Amniotic epithelial cell (primary cell): ENCODE data around the gene CRAMP1.
"Not testable (repeated sequence)": the region's sequence is repeated elsewhere in the genome, so short reads cannot be mapped to it uniquely, and the experiment has no call there.

Experiments
- DNase-seq: peaks from one replicate; pipeline ENCODE4 v3.0.0-alpha.2; 2010; ENCODE audit warnings: low read depth

The CRAMP1 gene

GRCh38 chr16:1612320-1613111 lies at the start of gene CRAMP1:
TSS of gene CRAMP1 (plus strand) at chr16:1612360. CDS start at chr16:1614640, 2,280 bp downstream.
- no peak for DNase-seq

GRCh38 chr16:1563786-1564185 lies 48.4 kb upstream of the CRAMP1 start:
- DNase-seq = no peak

- DNase-seq = no peak
These were observed 47.8 kb upstream of the CRAMP1 start for GRCh38 chr16:1564325-1564724.

- DNase-seq = no peak
These were observed 46.9 kb upstream of the CRAMP1 start for GRCh38 chr16:1565083-1565805.

- no peak for DNase-seq
These were observed 44.2 kb upstream of the CRAMP1 start for GRCh38 chr16:1567988-1568387.

GRCh38 chr16:1571012-1571671 lies 41.0 kb upstream of the CRAMP1 start:
- DNase-seq = no peak

- no peak for DNase-seq
These were observed 39.5 kb upstream of the CRAMP1 start for GRCh38 chr16:1572673-1573072.

GRCh38 chr16:1573301-1573700 lies 38.9 kb upstream of the CRAMP1 start:
- DNase-seq = no peak

GRCh38 chr16:1575578-1575977 lies 36.6 kb upstream of the CRAMP1 start:
- DNase-seq = no peak

GRCh38 chr16:1579214-1579613 lies 32.9 kb upstream of the CRAMP1 start:
- DNase-seq = no peak

- no peak for DNase-seq
These were observed 31.9 kb upstream of the CRAMP1 start for GRCh38 chr16:1580256-1580655.

GRCh38 chr16:1580956-1581355 lies 31.2 kb upstream of the CRAMP1 start:
- DNase-seq = no peak

GRCh38 chr16:1581804-1582203 lies 30.4 kb upstream of the CRAMP1 start:
- DNase-seq = no peak

GRCh38 chr16:1583180-1583579 lies 29.0 kb upstream of the CRAMP1 start:
- DNase-seq = no peak

GRCh38 chr16:1584926-1585484 lies 27.2 kb upstream of the CRAMP1 start:
- DNase-seq = no peak

GRCh38 chr16:1590366-1590765 lies 21.8 kb upstream of the CRAMP1 start:
- DNase-seq = peak; percentile 33

GRCh38 chr16:1590930-1591705 lies 21.0 kb upstream of the CRAMP1 start:
- no peak for DNase-seq

- no peak for DNase-seq
These were observed 19.7 kb upstream of the CRAMP1 start for GRCh38 chr16:1592446-1592845.

GRCh38 chr16:1595511-1595910 lies 16.6 kb upstream of the CRAMP1 start:
- not testable (repeated sequence) for DNase-seq

- no peak for DNase-seq
These were observed 15.6 kb upstream of the CRAMP1 start for GRCh38 chr16:1596516-1596915.

- DNase-seq = no peak
These were observed 15.0 kb upstream of the CRAMP1 start for GRCh38 chr16:1597154-1597553.

GRCh38 chr16:1601031-1601430 lies 11.1 kb upstream of the CRAMP1 start:
- DNase-seq = no peak
